HG03095 (cell line): ENCODE measurements around the gene FZR1.

Experiments used
- ATAC-seq: cut with Tn5 transposase; IDR thresholded peaks from one replicate; pipeline ENCODE4 v1.9.1; 2021; ENCODE audit warnings: moderate library complexity; ENCODE audit not compliant: unreplicated experiment

FZR1 gene

DNA sequence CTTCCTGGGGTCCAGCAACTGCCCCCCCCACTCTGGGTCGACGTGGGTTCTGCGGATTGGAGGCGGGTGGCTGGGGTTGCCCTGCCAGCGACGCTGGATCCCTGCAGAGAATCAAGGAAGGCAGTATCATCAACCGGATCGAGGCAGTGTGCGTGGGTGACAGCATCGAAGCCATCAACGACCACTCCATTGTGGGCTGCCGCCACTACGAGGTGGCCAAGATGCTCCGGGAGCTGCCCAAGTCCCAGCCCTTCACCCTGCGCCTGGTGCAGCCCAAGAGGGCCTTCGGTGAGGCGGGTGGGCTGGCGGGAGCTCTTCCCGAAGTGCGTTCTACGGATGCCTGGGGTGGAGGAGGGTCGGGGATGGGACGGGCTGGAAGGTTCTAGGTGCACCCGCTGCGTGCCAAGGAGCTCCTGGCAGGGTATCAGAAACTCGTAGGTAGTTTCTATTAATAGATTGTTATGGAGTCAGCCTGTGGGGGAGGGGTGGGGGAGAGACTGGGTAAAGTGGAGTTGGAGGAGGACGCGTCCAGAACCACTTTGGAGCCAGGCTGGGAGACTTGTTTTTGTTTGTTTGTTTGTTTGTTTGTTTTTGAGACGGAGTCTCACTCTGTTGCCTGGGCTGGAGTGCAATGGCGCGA, 80.7 kb downstream of the FZR1 start:
- ATAC-seq: no peak
